Glomerular endothelial cell (primary cell): ENCODE data around the gene PDGFC. TPM values are rescaled to one million over a fixed set of nuclear protein-coding genes. Genes with fewer than 3 reads are reported as not detected.

Source experiments
- DNase-seq: peaks from one replicate; pipeline ENCODE4 v3.0.0-alpha.2; 2011; ENCODE audit warnings: low read depth, low spot score; ENCODE audit errors: extremely low read depth
- total RNA-seq: library from RNA; depleted of rRNA; stranded (reverse); fragments of >200 nt; gene quantifications from 2 replicates; pipeline ENCODE4 v1.2.3, GENCODE V29; 2015

The PDGFC gene
- total RNA-seq, 1 donor from 2014 or later = 13.7 TPM

GRCh38 chr4:156756118-156756517 is 215.5 kb downstream of the PDGFC start:
- no peak for DNase-seq

GRCh38 chr4:156754832-156755570 is 216.6 kb downstream of the PDGFC start:
- DNase-seq = no peak

- DNase-seq = no peak
These were observed 220.1 kb downstream of the PDGFC start for GRCh38 chr4:156751486-156751885.

GRCh38 chr4:156749426-156750403 is 221.9 kb downstream of the PDGFC start:
- DNase-seq = no peak

- DNase-seq = no peak
These were observed 225.5 kb downstream of the PDGFC start for GRCh38 chr4:156746111-156746510.

- no peak for DNase-seq
These were observed 232.8 kb downstream of the PDGFC start for GRCh38 chr4:156738766-156739165.

GRCh38 chr4:156734965-156735895 is 236.4 kb downstream of the PDGFC start:
- no peak for DNase-seq

GRCh38 chr4:156733582-156733981 is 238.0 kb downstream of the PDGFC start:
- DNase-seq = no peak

- no peak for DNase-seq
These were observed 239.0 kb downstream of the PDGFC start for GRCh38 chr4:156732634-156733033.

- no peak for DNase-seq
These were observed 242.2 kb downstream of the PDGFC start for GRCh38 chr4:156729416-156729815.

- no peak for DNase-seq
These were observed 246.3 kb downstream of the PDGFC start for GRCh38 chr4:156725257-156725656.

GRCh38 chr4:156723951-156724668 is 247.5 kb downstream of the PDGFC start:
- no peak for DNase-seq

- DNase-seq = no peak
These were observed 253.4 kb downstream of the PDGFC start for GRCh38 chr4:156718226-156718625.

GRCh38 chr4:156711193-156711590 is 260.4 kb downstream of the PDGFC start:
- DNase-seq = no peak

Other genes starting within 250 kb of the PDGFC start
- 0.53 and 2.6 TPM in 2 replicates for gene GLRB, start 104.4 kb upstream of the PDGFC start, total RNA-seq
- 0.23 TPM in 1 of 2 replicates, not detected in the other for gene GRIA2, start 248.9 kb upstream of the PDGFC start, total RNA-seq